Cardiac ventricle fibroblast (primary cell): ENCODE results near the gene OTUD6A. TPM values are rescaled to one million over a fixed set of nuclear protein-coding genes. Genes with fewer than 3 reads are reported as not detected.

Source experiments
- total RNA-seq: library from RNA; depleted of rRNA; stranded (reverse); fragments of >200 nt; gene quantifications from 2 replicates; pipeline ENCODE4 v1.2.3, GENCODE V29; 2015

Gene OTUD6A, protein sequence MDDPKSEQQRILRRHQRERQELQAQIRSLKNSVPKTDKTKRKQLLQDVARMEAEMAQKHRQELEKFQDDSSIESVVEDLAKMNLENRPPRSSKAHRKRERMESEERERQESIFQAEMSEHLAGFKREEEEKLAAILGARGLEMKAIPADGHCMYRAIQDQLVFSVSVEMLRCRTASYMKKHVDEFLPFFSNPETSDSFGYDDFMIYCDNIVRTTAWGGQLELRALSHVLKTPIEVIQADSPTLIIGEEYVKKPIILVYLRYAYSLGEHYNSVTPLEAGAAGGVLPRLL
- not detected in 2 replicates for total RNA-seq

DNA sequence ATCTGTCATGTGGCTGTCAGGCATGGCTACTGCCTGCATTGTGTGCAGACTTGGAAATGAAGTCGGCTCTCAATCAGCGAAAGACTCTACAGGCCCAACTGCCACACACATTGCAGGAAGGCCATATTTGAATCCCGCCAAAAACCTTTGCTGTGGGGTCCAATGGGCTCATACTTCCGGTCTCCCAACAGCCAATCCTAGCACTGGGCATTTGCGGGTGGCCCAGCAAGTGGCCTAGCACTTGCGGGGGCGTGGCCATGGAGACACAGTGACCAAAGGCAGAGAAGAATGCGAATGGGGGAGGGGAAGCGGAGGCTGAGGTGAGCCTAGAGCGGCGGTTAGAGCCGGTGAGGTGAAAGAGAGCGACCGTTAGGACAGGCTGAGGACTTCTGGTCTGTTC lies at the start of gene OTUD6A:
OTUD6A (plus strand) TSS at position 382 of the 400 bp plus-strand sequence. CDS start 68 bp downstream, outside the sequence.

GRCh38 chrX:70049925-70050324 lies 12.3 kb upstream of the OTUD6A start, which contains the start of gene AWAT2:
Gene AWAT2, minus strand, starts transcription at chrX:70049938. Its CDS starts 6 bp downstream, at chrX:70049932.

Other genes with a start within 250 kb of the OTUD6A start
- gene AWAT2, start 12.5 kb upstream of the OTUD6A start, total RNA-seq = not detected in 2 replicates
- gene IGBP1, start 71.0 kb downstream of the OTUD6A start, total RNA-seq = 65.6 and 86.9 TPM in 2 replicates
- not detected in 2 replicates for gene DGAT2L6, start 115.0 kb downstream of the OTUD6A start, total RNA-seq
- not detected in 2 replicates for gene AWAT1, start 172.2 kb downstream of the OTUD6A start, total RNA-seq
- not detected in 2 replicates for gene P2RY4, start 197.7 kb downstream of the OTUD6A start, total RNA-seq
- gene ARR3, start 205.9 kb downstream of the OTUD6A start, total RNA-seq = not detected in 2 replicates
- not detected in 2 replicates for gene RAB41, start 219.7 kb downstream of the OTUD6A start, total RNA-seq
- 26.0 and 28.8 TPM in 2 replicates for gene PDZD11, start 227.5 kb downstream of the OTUD6A start, total RNA-seq
- gene KIF4A, start 227.6 kb downstream of the OTUD6A start, total RNA-seq = 1.4 and 2.3 TPM in 2 replicates